GM18870 (cell line): Measurements from ENCODE around the gene JDP2.
"Not testable (repeated sequence)": the region's sequence is repeated elsewhere in the genome, so short reads cannot be mapped to it uniquely, and the experiment has no call there.

ENCODE experiments used
- ATAC-seq: cut with Tn5 transposase; IDR thresholded peaks from one replicate; pipeline ENCODE4 v1.9.1; 2021; ENCODE audit warnings: moderate library complexity; ENCODE audit not compliant: unreplicated experiment

The JDP2 gene

GRCh38 chr14:75454963-75455546, 27.2 kb downstream of the JDP2 start:
- ATAC-seq = no peak

GRCh38 chr14:75456069-75456996, 28.5 kb downstream of the JDP2 start:
- no peak for ATAC-seq

GRCh38 chr14:75456997-75457335, 29.1 kb downstream of the JDP2 start:
- ATAC-seq = no peak

- ATAC-seq = no peak
These were observed 29.9 kb downstream of the JDP2 start for GRCh38 chr14:75457648-75458165.

GRCh38 chr14:75458305-75458704, 30.5 kb downstream of the JDP2 start:
- no peak for ATAC-seq

- no peak for ATAC-seq
These were observed 31.4 kb downstream of the JDP2 start for GRCh38 chr14:75459099-75459741.

GRCh38 chr14:75459791-75460190, 32.0 kb downstream of the JDP2 start:
- ATAC-seq = no peak

- ATAC-seq = no peak
These were observed 32.6 kb downstream of the JDP2 start for GRCh38 chr14:75460394-75460793.

GRCh38 chr14:75461303-75461702, 33.5 kb downstream of the JDP2 start:
- no peak for ATAC-seq

GRCh38 chr14:75461755-75462349, 34.0 kb downstream of the JDP2 start:
- no peak for ATAC-seq

GRCh38 chr14:75464626-75465025, 36.8 kb downstream of the JDP2 start:
- no peak for ATAC-seq

- no peak for ATAC-seq
These were observed 39.9 kb downstream of the JDP2 start for GRCh38 chr14:75467763-75468162.

GRCh38 chr14:75469164-75469563, 41.3 kb downstream of the JDP2 start:
- ATAC-seq = no peak

- ATAC-seq = no peak
These were observed 41.9 kb downstream of the JDP2 start for GRCh38 chr14:75469606-75470237.

GRCh38 chr14:75470238-75470797, 42.5 kb downstream of the JDP2 start:
- ATAC-seq = no peak

GRCh38 chr14:75471059-75471458, 43.2 kb downstream of the JDP2 start:
- ATAC-seq = no peak

GRCh38 chr14:75474127-75474526, 46.3 kb downstream of the JDP2 start:
- not testable (repeated sequence) for ATAC-seq

GRCh38 chr14:75476274-75476995, 48.6 kb downstream of the JDP2 start:
- no peak for ATAC-seq

- ATAC-seq = no peak
These were observed 50.1 kb downstream of the JDP2 start for GRCh38 chr14:75477881-75478280.
